ENCODE results near the gene L2HGDH. TPM values are rescaled to one million over a fixed set of nuclear protein-coding genes. Genes with fewer than 3 reads are reported as not detected.

Gene L2HGDH
- total RNA-seq, 1 donor from 2014 or later, result 5.2 TPM

DNA sequence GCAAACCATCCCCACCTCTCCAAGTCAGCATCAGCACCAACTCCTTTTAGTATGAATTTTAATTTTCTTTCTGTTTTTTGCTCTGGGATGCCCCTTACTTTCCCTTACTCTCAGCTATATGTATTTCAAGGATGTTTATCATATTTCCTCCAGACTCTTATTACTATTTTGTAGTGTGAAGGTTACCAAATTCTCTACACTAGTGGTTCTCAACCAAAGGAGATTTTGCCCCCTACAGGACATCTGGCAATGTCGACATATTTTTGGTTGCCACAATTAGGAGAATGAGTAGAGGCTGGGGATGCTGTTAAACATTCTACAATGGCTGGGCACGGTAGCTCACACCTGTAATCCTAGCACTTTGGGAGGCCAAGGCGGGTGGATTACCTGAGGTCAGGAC is 51.5 kb downstream of the L2HGDH start:
- no peaks in the 10 kb centered on the region for H3K9me3 Mint-ChIP-seq (ENCODE audit: unreplicated experiment)
- no peak overlapping the region for H3K27ac Mint-ChIP-seq (ENCODE audit: unreplicated experiment)
- no peak for FAIRE-seq

GRCh38 chr14:50260072-50260471 is 52.0 kb downstream of the L2HGDH start:
- Mint-ChIP-seq H3K4me3 (ENCODE audit: unreplicated experiment) (no peak overlapping the region), H3K27ac (ENCODE audit: unreplicated experiment) (no peak overlapping the region), H3K36me3 (ENCODE audit: low read depth, unreplicated experiment) (no peaks in the 10 kb centered on the region), H3K4me1 (ENCODE audit: low read depth, unreplicated experiment) (no peaks in the 10 kb centered on the region), H3K9me3 (ENCODE audit: unreplicated experiment) (no peaks in the 10 kb centered on the region), H3K27me3 (ENCODE audit: low read depth, unreplicated experiment) (no peaks in the 10 kb centered on the region)
- no peak overlapping the region for H2AFZ ChIP-seq (ENCODE audit: low read depth, low read length)
- H3K4me3 ChIP-seq (ENCODE audit: insufficient read depth, low read depth, low read length), result no peak overlapping the region
- no peaks in the 10 kb centered on the region for H3K4me1 ChIP-seq (ENCODE audit: insufficient read depth, low read length)
- no peak for DNase-seq (ENCODE audit: low read depth)
- no peaks in the 10 kb centered on the region for H3K79me2 ChIP-seq (ENCODE audit: insufficient read depth, low read length)
- no peaks in the 10 kb centered on the region for H3K9me3 ChIP-seq (ENCODE audit: insufficient read depth, low read depth, low read length)
- no peaks in the 10 kb centered on the region for H4K20me1 ChIP-seq (ENCODE audit: insufficient read depth, low read length)
- TF ChIP-seq, protein P1, sequence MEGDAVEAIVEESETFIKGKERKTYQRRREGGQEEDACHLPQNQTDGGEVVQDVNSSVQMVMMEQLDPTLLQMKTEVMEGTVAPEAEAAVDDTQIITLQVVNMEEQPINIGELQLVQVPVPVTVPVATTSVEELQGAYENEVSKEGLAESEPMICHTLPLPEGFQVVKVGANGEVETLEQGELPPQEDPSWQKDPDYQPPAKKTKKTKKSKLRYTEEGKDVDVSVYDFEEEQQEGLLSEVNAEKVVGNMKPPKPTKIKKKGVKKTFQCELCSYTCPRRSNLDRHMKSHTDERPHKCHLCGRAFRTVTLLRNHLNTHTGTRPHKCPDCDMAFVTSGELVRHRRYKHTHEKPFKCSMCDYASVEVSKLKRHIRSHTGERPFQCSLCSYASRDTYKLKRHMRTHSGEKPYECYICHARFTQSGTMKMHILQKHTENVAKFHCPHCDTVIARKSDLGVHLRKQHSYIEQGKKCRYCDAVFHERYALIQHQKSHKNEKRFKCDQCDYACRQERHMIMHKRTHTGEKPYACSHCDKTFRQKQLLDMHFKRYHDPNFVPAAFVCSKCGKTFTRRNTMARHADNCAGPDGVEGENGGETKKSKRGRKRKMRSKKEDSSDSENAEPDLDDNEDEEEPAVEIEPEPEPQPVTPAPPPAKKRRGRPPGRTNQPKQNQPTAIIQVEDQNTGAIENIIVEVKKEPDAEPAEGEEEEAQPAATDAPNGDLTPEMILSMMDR (IDR thresholded peaks at IDR 0.05; ENCODE audit: insufficient read depth, low read depth, low read length), result no peak
- TF ChIP-seq EZH2 (IDR thresholded peaks at IDR 0.05; ENCODE audit: insufficient read depth, low read length), result no peak
- H3K9ac ChIP-seq (ENCODE audit: low read length), result no peak overlapping the region
- no peaks in the 10 kb centered on the region for H3K36me3 ChIP-seq (ENCODE audit: insufficient read depth, low read length)
- no peak overlapping the region for H3K27ac ChIP-seq (ENCODE audit: low read depth, low read length)
- H3K4me2 ChIP-seq (ENCODE audit: low read length), result no peak overlapping the region
- peak; percentile 26 for FAIRE-seq
- H3K27me3 ChIP-seq (ENCODE audit: insufficient read depth, low read length), result no peaks in the 10 kb centered on the region

More for the DNA sequence above, 51.5 kb downstream of the L2HGDH start:
- Mint-ChIP-seq H3K36me3 (ENCODE audit: low read depth, unreplicated experiment) (no peaks in the 10 kb centered on the region), H3K4me3 (ENCODE audit: unreplicated experiment) (no peak overlapping the region), H3K27me3 (ENCODE audit: low read depth, unreplicated experiment) (no peaks in the 10 kb centered on the region), H3K4me1 (ENCODE audit: low read depth, unreplicated experiment) (no peaks in the 10 kb centered on the region)
- Histone ChIP-seq H3K36me3 (ENCODE audit: insufficient read depth, low read length) (no peaks in the 10 kb centered on the region), H3K4me1 (ENCODE audit: insufficient read depth, low read length) (no peaks in the 10 kb centered on the region), H4K20me1 (ENCODE audit: insufficient read depth, low read length) (no peaks in the 10 kb centered on the region), H3K27ac (ENCODE audit: low read depth, low read length) (no peak overlapping the region), H3K79me2 (ENCODE audit: insufficient read depth, low read length) (no peaks in the 10 kb centered on the region), H3K27me3 (ENCODE audit: insufficient read depth, low read length) (no peaks in the 10 kb centered on the region), H3K4me2 (ENCODE audit: low read length) (no peak overlapping the region), H3K4me3 (ENCODE audit: insufficient read depth, low read depth, low read length) (no peak overlapping the region), H3K9me3 (ENCODE audit: insufficient read depth, low read depth, low read length) (no peaks in the 10 kb centered on the region), H3K9ac (ENCODE audit: low read length) (no peak overlapping the region), H2AFZ (ENCODE audit: low read depth, low read length) (no peak overlapping the region)
- TF ChIP-seq, protein P1 (IDR thresholded peaks at IDR 0.05; ENCODE audit: insufficient read depth, low read depth, low read length), result peak; percentile 44
- no peak for TF ChIP-seq EZH2 (IDR thresholded peaks at IDR 0.05; ENCODE audit: insufficient read depth, low read length)
- peak; percentile 15 for DNase-seq (ENCODE audit: low read depth)

DNA sequence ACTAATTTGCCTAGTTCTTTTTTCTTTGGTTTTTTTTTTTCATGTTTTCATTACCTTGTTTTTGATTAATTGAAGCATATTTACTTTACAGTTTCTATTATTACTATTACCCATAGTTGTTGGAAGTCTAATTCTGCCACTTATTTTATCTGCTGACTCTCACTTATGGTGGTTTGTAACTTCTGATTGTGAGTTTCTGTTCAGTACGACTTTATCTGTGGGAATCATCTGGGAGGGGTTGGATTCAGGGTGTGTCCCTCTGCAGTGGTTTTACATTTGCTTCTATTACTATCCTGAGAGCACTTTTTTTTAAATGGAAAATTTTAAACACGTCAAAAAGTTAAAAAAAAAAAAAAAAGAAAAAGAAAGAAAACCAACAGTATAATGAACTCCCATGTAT is 54.3 kb downstream of the L2HGDH start:
- Mint-ChIP-seq H3K9me3 (ENCODE audit: unreplicated experiment) (no peaks in the 10 kb centered on the region), H3K36me3 (ENCODE audit: low read depth, unreplicated experiment) (peaks cover 3% of the 10 kb centered on the region), H3K4me1 (ENCODE audit: low read depth, unreplicated experiment) (no peaks in the 10 kb centered on the region), H3K27me3 (ENCODE audit: low read depth, unreplicated experiment) (no peaks in the 10 kb centered on the region), H3K4me3 (ENCODE audit: unreplicated experiment) (no peak overlapping the region), H3K27ac (ENCODE audit: unreplicated experiment) (no peak overlapping the region)
- H3K27ac ChIP-seq (ENCODE audit: low read depth, low read length), result no peak overlapping the region
- H3K9me3 ChIP-seq (ENCODE audit: insufficient read depth, low read depth, low read length), result no peaks in the 10 kb centered on the region
- H3K79me2 ChIP-seq (ENCODE audit: insufficient read depth, low read length), result no peaks in the 10 kb centered on the region
- DNase-seq (ENCODE audit: low read depth), result no peak
- no peak overlapping the region for H2AFZ ChIP-seq (ENCODE audit: low read depth, low read length)
- H3K4me3 ChIP-seq (ENCODE audit: insufficient read depth, low read depth, low read length), result no peak overlapping the region
- H3K27me3 ChIP-seq (ENCODE audit: insufficient read depth, low read length), result no peaks in the 10 kb centered on the region
- no peaks in the 10 kb centered on the region for H3K4me1 ChIP-seq (ENCODE audit: insufficient read depth, low read length)
- no peak overlapping the region for H3K4me2 ChIP-seq (ENCODE audit: low read length)
- no peaks in the 10 kb centered on the region for H4K20me1 ChIP-seq (ENCODE audit: insufficient read depth, low read length)
- TF ChIP-seq EZH2 (IDR thresholded peaks at IDR 0.05; ENCODE audit: insufficient read depth, low read length), result no peak
- TF ChIP-seq, protein P1 (IDR thresholded peaks at IDR 0.05; ENCODE audit: insufficient read depth, low read depth, low read length), result no peak
- no peaks in the 10 kb centered on the region for H3K36me3 ChIP-seq (ENCODE audit: insufficient read depth, low read length)
- no peak for FAIRE-seq
- H3K9ac ChIP-seq (ENCODE audit: low read length), result no peak overlapping the region
